ENCODE measurements around the gene DLGAP1. TPM values are rescaled to one million over a fixed set of nuclear protein-coding genes. Genes with fewer than 3 reads are reported as not detected.
A peak's percentile ranks its signal among the peaks of the same experiment; 100 is the strongest.

Gene DLGAP1
- total RNA-seq, 1 donor from 2014 or later = 7.2 TPM

DNA sequence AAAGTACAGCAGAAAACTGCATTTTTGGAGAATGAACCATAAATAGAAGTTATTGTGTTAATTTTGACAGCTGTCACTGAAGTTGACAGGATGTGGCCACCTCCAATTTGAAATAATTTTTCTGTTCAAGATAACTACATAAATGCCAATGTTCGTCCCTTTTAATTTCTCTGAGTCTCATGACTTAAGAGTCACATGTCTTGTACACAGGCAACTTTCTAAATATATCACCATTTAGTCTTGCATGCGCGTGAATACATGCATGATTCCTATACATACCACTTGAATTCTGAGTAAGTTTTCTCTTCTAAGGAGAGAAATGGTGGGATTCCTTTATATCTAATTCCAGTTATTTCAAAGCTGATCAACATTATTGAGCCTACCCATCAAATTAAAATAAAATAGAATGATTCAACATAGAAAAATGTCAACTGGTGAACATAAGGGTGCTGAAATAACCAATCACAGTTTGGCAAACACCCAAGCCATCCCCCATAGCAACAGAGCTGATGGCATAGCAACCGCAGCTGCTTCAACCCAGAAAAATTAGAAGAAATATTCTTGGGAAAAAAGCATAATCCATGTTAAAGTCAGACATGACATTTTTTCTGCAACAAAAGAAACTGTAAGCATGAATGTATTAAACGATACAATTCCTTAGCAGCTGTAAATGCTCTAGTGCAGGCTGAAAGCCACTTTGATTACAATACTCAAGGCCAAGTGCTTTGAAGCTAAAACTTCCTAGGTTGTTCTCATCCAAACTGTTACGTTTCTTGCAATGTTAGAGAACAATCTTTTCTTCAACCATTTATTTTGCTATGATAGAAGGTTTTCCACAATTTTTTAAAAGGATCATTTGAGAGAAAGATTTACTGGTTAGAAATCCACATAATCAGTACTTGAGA is 282.7 kb downstream of the DLGAP1 start:
- no peak for DNase-seq (ENCODE audit: low read depth)

DNA sequence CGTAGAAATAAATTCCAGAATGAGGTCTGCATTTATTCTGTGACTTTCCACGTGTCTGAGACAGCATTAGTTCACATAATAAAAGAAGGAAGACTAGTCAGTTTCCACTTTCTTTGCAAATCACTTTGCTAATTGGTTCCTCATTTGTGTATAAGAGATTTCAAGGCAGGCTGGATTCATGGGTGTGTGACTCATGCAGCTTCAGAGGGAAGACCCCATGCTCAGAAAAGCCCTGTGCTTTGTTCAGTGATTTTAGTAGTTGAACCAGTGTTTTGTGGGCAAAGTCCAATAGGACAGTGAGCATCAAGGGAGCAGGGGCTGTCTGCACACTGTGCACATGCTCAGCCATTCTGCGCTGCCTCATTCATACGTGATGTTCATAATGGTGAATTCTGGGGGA is 297.8 kb downstream of the DLGAP1 start:
- DNase-seq (ENCODE audit: low read depth) = no peak

DNA sequence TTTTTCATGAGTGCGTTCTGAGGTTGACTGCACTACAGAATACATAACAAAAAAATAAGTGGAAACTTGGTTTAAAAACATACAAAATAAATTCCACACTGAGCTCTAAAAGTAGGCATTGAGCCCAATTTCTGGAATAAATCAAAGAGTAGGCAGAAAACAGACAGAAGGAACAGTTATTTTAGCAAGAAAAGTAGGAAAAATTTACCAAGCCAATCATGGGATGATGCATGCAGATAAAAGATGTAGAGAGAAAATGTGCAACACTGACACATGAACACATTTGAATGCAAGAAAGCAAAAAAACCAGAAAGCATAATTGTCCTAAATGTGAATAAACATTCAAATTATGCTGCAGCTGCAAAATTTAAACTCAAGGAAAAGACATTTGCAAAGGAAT is 308.3 kb downstream of the DLGAP1 start:
- no peak for DNase-seq (ENCODE audit: low read depth)

DNA sequence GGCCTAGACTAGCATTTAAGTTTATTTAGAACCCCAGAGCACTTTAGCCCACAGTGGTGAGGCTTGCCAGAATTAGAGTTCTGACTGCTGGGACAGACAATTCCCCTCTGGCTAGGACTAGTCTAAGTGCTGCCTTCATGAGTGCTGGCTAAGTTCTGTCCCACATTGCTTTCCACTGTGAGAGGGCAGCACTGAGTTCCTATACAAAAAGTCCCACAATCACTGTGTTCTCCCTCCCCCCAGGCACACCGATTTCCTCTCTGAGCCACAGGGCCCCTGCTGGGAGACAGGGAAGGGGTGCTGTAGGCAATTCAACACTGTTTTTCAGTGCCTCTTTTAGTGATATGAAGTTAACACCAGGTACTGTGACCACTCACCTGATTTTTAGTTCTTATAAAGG is 310.9 kb downstream of the DLGAP1 start:
- DNase-seq (ENCODE audit: low read depth) = no peak

DNA sequence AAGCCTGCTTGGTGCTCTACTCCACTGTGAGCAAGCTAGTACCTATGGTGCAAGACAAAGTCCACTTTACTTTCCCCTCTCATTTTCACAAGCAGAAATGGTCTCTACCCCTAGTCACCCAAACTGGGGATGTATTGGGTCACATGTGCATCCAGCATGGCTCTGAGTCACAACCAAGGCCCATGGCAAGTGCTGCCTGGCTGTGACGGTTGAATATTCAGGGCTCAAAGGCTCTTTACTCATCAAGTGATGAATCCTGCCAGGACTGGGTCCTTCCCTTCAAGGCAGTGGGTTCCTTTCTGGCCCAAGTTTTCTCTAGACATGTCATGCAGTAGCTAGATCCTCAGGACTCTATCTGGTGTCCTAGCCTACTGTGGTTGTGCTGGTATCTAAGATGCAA is 311.5 kb downstream of the DLGAP1 start:
- DNase-seq (ENCODE audit: low read depth) = no peak

DNA sequence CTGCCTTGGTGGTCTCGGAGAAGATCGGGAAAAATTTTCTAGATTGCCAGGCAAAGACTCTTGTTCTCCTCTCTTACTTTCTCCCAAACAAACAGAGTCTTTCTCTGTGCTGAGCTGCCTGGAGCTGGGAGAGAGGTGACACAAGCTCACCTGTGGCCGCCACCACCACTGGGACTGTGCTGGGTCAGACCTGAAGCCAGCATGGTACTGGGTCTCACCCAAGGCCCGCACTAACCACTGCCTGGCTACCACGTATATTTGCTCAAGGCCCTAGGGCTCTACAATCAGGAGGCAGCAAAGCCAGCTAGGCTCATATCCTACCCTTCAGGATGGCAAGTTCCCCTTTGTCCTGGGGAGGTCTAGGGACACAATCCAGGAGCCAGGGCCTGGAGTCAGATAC is 312.2 kb downstream of the DLGAP1 start:
- DNase-seq (ENCODE audit: low read depth) = no peak

DNA sequence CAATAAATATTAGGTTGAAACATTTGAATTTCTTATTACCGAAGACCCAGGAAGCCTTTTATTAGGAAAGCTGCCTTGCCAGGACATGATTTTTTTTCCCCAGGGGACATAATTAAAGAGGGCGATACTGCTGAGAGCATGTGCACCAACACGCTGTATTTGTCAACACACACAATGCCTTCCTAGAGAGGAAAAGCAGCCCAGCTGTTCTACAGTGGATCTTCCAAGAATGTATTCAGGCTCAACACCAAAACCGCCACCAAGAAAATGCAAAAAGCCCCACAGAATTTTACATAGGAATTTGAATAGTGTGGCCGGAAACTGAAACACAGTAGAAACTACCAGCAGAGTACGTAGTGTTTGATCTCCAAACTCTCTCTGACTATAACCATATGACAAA is 320.4 kb downstream of the DLGAP1 start:
- DNase-seq (ENCODE audit: low read depth) = no peak

DNA sequence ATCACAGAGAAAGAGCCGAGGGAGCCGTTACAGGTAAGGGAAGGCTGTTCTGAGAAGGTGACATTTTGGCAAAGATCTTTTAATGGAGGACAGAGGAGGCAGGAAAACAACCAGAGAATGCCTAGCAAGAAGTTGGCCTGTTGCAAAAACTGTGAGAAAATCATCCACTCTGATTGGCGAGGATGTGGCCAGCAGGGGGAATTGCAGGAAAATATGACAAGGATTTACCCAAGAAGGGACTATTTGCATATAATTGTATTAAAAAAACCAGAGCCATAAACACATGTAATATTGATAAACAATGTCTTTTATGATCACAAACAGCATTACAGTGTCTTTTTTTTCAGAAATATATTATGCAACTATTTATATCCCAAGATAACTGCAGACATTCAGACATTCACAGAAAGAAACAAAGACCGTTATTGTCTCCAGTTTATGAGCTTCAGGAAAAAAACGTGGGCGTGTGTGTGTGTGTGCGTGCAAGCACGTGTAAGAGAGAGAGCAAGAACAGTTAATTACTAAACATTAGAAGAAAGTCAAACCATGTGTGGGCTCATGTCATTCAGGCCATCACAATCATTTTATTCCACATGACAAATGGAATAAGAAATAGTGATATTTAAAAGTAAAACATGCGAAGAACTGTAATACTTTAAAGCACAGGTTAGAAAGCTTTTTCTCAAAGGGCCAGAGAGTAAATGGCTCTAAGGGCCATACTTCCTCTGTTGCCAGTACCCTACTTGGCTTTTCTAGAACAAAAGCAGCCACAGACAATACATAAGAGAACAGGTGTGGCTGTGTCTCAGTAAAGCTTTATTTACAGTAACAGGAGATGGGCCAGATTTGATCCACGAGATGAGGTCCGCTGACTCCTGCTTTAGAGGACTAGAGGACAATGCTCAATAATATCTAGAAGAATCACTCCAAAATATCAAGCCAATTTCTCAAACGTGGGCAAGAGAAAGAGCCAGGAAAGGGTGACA is 324.1 kb downstream of the DLGAP1 start:
- no peak for DNase-seq (ENCODE audit: low read depth)

DNA sequence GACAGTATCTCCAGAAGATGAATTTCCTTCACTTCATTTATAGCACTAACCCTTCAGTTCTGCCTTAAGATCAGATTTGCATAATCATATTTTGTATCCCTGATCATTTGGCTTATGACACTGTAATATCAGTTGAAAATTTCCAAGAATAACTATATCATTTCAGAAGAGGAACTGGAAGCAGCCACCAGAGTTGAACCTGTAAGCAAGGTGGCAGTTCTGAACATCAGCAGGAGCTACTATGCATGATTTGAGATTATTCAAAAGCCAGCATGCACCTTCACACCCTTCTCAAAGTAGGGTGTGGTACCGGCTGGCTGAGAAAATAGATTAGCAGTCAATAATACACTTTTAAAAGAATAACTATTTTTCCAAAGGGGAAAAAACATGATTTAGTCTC is 328.2 kb downstream of the DLGAP1 start:
- no peak for DNase-seq (ENCODE audit: low read depth)

DNA sequence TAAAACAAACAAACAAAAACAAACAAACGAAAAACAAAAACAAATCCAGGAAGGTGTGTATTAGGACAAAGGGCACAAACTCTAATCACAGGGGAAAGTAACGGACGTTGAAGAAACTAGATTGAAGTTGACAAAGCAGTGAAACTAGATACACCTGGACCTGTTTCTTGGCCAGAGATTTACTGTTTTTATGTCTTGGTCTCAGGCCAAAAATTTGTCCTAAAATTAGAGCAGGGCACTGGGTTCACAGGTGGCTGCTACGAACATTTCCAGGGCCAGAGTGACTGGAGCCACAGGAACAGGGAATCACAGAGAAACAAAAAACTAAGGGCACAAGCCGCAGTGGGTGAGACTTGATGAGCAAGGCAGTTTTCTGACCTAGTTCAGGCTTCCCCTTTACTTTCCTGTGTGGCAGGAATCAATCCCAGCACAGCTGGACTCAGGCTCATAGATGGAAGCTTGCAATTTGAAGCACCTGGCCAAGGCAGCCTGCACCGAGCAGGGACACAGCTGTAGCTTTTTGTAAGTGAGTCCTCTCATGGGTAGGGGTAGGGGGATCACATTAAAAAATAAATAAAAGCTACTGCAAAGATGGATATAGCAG is 329.4 kb downstream of the DLGAP1 start:
- DNase-seq (ENCODE audit: low read depth) = no peak

DNA sequence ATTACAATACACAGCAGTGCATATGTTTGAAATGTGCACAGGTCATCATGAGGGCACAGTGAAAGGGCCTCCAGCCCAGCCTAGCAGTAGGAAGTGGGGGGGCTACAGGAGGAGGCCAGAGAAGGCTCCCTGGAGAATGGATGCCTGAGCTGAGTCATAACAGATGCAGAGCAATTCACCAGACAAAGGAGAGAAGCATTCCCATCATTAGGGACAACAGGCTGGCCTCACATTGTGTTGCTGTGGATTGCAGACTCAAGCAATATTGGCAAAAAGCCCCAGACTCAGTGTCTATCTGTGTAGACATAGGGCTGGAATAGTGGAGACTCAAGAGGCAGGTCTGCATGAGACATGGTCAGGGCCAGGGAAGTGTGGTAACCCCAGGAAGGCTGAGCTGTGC is 329.9 kb downstream of the DLGAP1 start:
- no peak for DNase-seq (ENCODE audit: low read depth)

DNA sequence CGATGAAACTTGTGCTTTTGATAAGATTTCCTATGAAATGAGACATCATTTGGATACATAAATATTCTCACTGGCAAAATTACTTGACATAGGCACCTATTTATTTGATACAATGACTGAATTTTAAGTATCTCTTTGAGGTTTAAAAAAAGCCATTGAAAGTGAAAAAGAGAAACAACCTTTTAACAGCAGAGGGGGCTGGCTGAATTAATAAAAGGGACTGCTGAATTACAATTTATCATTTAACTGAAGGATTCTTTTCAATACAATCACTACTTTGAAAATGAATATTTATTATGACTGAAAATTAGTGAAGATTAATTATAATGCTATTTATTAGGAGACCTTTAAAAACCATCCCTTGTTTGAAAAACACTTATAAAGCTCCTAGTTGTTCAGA is 335.3 kb downstream of the DLGAP1 start:
- DNase-seq (ENCODE audit: low read depth) = no peak

DNA sequence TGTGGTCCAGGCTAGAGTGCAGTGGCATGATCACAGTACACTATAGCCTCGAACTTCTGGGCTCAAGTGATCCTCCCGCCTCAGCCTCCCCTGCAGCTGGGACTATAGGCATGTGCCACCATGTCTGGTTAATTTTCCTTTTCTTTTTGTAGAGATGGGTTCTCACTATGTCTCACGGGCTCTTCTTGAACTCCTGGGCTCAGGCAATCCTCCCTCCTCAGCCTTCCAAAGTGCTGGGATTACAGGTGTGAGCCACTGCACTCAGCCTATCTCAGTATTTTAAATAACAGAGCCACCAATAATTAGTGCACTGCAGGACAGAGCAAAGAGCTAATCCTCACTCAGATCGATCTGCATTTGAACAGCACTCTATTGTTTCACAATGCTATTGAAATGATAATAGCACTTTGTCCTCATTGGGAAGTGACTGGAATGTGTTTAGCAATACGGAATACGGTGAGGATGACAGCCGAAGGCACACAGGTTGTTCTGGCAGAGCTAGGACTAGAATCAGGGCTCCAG is 335.9 kb downstream of the DLGAP1 start:
- DNase-seq (ENCODE audit: low read depth) = no peak

DNA sequence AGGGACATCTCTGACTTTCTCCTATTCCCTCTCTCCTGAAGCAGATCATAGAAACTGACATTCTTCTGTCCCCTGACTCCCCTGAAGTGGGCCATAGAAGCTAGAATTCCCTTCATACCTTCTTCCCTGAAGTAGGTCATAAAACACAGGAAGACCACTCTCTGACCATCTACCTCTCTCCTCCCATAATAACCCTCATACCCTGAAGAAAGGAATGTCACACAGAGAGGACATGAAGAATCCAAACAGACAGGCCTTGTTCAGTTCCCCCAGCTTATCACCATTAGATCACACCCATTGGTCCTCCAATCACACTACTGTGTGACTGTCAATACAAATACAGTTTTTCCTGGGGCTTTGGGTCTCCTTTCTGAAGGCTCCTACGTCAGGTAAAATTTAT is 347.1 kb downstream of the DLGAP1 start:
- DNase-seq (ENCODE audit: low read depth) = no peak

DNA sequence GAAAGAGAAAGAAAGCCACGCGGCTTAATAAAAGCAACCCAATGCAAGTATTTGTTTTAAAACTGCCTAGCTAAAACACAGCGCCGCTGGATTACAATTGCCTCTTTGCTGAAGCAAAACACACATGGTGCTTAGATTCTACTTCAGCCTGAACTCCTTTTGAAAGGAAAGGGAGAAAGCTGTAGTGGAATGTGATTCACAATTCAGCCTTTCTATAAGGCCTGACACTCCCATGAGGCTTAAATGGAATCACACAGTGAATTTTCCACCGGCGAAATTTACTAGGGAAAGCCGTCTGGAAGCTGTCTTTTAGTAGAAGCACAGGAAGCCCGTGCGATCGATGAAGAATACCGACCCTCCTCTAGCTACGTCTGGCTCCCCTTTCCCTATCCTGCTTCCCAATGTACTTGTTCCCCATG is 348.0 kb downstream of the DLGAP1 start:
- DNase-seq (ENCODE audit: low read depth) = no peak

DNA sequence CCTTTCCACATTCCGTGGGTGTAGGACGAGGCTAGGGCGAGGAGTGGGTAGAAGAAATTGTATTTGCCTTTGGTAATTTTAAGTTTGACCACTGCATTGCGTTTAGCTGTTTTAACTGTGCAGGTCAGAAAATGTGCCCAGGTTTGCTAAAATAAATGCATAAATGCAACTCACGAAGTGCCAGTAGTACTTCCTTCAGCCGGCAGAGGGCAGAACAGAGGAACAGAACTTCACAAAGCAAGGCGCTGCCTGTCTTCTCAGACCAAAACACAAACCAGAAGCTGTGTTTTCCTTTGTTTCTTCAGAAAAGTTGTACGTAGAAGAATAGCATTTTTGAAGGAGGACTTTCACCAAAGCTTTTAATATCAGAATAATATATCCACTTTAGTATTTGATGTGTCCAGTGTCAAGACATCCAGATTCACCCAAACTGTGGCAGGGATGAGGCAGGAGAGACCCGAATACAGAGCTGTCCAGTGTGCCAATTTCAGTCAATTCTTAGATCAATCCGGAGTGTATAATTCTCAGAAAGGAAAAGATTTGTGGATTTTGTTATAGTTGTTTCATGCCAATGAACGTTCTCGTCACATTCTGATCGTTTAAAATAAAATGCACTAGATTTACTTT is 348.6 kb downstream of the DLGAP1 start:
- DNase-seq (ENCODE audit: low read depth) = peak; percentile 43

DNA sequence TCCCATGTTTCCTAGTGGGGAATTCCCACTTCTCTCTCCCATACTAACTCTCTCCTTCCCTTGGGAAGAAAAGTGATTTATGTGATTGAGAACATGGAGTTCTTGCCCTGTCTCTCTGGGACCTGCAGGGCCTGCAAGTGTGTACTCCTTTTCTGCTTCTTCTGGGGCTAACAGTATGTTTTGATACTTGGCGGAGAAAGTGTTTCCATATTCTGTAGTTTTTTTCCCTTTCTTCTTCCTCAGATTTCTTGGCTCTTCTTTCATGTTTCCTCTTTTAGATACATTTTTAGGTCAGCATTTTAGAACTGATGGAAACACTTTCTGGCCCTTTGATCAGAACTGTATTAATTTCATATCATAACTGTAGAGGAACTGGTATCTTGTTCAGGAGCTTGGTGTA is 352.2 kb downstream of the DLGAP1 start:
- no peak for DNase-seq (ENCODE audit: low read depth)

DNA sequence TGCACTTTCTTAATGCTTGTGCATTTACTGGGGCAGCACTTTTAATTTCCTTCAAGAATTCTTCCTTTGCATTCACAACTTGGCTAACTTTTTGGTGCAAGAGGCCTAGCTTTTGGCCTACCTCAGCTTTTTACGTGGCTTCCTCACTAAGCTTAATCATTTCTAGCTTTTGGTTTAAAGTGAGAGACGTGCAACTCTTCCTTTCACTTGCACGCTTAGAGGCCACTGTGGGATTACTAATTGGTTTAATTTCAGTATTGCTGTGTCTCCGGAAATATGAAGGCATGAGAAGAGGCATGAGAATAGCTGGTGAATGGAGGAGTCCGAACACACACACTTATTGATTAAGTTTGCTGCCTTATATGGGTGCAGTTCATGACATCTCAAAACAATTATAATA is 354.1 kb downstream of the DLGAP1 start:
- DNase-seq (ENCODE audit: low read depth) = no peak

DNA sequence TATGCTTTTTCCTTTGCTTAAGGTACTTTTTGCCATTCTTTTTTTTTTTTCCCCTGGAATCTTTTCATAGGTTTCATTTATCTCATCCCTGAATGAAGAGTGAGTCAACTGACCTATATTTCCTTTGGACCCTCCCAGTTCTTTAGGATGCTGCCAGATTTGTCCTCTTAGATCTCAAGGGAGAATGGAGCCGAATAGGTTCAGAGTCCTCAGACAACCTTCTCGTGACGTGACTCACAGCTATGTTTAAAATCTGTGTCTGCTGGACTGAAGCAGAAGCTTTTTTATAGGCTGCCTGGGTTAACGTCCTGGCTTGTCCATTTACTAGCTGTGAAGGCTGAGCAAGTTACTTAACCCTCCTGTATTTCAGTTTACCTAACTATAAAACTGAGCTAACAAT is 358.6 kb downstream of the DLGAP1 start:
- peak; percentile 2 for DNase-seq (ENCODE audit: low read depth)

DNA sequence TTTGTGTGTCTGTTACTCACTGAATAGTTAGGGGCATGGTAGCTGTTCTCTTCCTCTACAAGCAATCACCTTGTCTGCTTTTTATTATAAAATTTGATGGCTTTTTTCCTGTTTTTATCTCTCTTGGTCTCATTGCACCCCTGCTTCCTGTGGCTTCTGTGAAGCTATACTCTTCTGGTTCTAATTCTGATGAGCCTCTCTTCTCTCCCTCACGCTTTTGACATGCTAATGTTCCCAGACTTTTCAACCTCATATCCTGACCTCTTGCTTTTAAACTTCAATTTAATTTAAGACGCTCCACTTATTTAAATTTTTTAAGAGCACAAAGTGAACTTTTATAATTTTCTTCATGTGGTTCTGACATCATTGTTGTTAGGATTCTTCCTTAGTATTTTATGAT is 361.4 kb downstream of the DLGAP1 start:
- DNase-seq (ENCODE audit: low read depth) = no peak

DNA sequence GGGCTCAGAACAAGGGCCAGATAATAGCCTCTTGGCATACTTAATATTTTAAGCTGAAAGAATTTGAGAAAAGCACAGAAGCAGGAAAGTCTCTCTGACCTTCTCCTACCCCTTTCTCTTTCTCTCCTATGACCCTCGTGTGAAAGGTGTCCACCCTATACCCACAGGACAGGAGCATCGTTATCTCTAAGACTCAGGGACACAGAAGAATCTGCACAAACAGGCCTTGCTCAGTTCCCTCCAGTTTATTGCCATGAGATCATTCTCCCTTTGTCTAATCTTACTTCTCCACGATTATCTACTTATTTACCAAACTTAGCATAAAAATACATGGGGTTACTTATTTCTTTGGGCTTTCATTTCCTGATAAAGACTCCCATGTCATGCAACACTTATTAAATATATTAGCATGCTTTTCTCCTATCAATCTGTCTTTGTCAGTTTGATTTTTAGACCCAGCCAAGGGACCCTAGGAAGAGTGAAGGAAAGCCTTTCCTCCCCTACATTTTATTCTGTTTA is 370.7 kb downstream of the DLGAP1 start:
- no peak for DNase-seq (ENCODE audit: low read depth)

Measured in renal cortical epithelial cell (primary cell).